ENCODE results near the gene ANKS1B. TPM values are rescaled to one million over a fixed set of nuclear protein-coding genes. Genes with fewer than 3 reads are reported as not detected.

The ANKS1B gene
- total RNA-seq, 1 experiment from 2014 or later = 0.54 TPM

DNA sequence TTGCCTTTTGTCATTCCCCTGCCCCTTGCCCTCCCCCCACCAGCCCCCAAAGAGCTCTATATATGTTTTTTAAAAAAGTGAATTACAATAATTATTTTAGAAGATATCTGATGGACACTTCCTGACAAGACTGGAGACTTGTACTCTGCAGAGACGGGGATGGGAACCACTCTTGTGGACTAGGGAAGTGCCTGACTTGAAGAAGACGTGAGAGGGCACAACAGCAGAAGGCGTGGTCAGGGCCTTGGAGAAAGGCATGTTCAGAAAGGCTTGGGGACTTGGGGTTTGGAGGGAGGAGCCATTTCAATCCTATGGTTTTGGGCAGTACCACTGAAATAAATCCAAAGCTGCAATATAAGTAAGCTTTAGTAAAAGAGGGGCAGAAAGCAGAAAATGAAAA lies 1184.9 kb downstream of the ANKS1B start:
- H3K4me3 ChIP-seq (replicated peaks in 1 of 2; ENCODE audit: low read depth in 1 of 2, low read length in 2 of 2) = no peak overlapping the region
- ATAC-seq (no peak), DNase-seq (ENCODE audit: low read depth, low spot score) (no peak)
- no peak overlapping the region for H3K27ac ChIP-seq (ENCODE audit: low read depth, low read length)
- no peak overlapping the region for H2AFZ ChIP-seq (ENCODE audit: low read depth, low read length, poor library complexity, severe bottlenecking)
- H4K20me1 ChIP-seq (ENCODE audit: insufficient read depth) = no peaks in the 10 kb centered on the region
- intact Hi-C loops (cut with micrococcal nuclease) = no loop called here
- ChIA-PET POLR2A (no interaction called here), CTCF (no interaction called here), RAD21 (ENCODE audit: low non-redundant PET in 1 of 2, low total read pairs in 2 of 2, uncharacterized antibody in 2 of 2, unreplicated experiment in 2 of 2) (no interaction called here)
- no peak for TF ChIP-seq POLR2A (IDR thresholded peaks at IDR 0.05; ENCODE audit: borderline replicate concordance, extremely low read depth, insufficient read depth, insufficient read length)
- TF ChIP-seq TCF7L2 (IDR thresholded peaks at IDR 0.05; ENCODE audit: borderline replicate concordance, extremely low read depth, insufficient read depth, insufficient read length) = no peak
- TF ChIP-seq POLR2AphosphoS5 (IDR thresholded peaks at IDR 0.05; ENCODE audit: low read depth, low read length) = no peak
- TF ChIP-seq ELF1 (IDR thresholded peaks at IDR 0.05; ENCODE audit: borderline replicate concordance, low read depth) = no peak
- no peak for TF ChIP-seq JUND (IDR thresholded peaks at IDR 0.05)
- no peak for TF ChIP-seq EZH2 (IDR thresholded peaks at IDR 0.05)
- no peak for TF ChIP-seq EZH2phosphoT487 (IDR thresholded peaks at IDR 0.05; ENCODE audit: borderline replicate concordance)
- no peak for TF ChIP-seq ZNF274 (IDR thresholded peaks at IDR 0.05; ENCODE audit: low read depth, low read length)
- TF ChIP-seq, protein P1, sequence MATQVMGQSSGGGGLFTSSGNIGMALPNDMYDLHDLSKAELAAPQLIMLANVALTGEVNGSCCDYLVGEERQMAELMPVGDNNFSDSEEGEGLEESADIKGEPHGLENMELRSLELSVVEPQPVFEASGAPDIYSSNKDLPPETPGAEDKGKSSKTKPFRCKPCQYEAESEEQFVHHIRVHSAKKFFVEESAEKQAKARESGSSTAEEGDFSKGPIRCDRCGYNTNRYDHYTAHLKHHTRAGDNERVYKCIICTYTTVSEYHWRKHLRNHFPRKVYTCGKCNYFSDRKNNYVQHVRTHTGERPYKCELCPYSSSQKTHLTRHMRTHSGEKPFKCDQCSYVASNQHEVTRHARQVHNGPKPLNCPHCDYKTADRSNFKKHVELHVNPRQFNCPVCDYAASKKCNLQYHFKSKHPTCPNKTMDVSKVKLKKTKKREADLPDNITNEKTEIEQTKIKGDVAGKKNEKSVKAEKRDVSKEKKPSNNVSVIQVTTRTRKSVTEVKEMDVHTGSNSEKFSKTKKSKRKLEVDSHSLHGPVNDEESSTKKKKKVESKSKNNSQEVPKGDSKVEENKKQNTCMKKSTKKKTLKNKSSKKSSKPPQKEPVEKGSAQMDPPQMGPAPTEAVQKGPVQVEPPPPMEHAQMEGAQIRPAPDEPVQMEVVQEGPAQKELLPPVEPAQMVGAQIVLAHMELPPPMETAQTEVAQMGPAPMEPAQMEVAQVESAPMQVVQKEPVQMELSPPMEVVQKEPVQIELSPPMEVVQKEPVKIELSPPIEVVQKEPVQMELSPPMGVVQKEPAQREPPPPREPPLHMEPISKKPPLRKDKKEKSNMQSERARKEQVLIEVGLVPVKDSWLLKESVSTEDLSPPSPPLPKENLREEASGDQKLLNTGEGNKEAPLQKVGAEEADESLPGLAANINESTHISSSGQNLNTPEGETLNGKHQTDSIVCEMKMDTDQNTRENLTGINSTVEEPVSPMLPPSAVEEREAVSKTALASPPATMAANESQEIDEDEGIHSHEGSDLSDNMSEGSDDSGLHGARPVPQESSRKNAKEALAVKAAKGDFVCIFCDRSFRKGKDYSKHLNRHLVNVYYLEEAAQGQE (IDR thresholded peaks at IDR 0.05; ENCODE audit: low read depth) = no peak
- TF ChIP-seq, protein P2, sequence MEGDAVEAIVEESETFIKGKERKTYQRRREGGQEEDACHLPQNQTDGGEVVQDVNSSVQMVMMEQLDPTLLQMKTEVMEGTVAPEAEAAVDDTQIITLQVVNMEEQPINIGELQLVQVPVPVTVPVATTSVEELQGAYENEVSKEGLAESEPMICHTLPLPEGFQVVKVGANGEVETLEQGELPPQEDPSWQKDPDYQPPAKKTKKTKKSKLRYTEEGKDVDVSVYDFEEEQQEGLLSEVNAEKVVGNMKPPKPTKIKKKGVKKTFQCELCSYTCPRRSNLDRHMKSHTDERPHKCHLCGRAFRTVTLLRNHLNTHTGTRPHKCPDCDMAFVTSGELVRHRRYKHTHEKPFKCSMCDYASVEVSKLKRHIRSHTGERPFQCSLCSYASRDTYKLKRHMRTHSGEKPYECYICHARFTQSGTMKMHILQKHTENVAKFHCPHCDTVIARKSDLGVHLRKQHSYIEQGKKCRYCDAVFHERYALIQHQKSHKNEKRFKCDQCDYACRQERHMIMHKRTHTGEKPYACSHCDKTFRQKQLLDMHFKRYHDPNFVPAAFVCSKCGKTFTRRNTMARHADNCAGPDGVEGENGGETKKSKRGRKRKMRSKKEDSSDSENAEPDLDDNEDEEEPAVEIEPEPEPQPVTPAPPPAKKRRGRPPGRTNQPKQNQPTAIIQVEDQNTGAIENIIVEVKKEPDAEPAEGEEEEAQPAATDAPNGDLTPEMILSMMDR (IDR thresholded peaks at IDR 0.05 in 2 of 3, conservative IDR thresholded peaks at IDR 0.05 in 1 of 3; ENCODE audit: borderline replicate concordance in 1 of 3, insufficient read depth in 1 of 3, low read depth in 2 of 3, low read length in 2 of 3) = no peak
- no peak for TF ChIP-seq SP1 (IDR thresholded peaks at IDR 0.05; ENCODE audit: low read depth)
- TF ChIP-seq RAD21 (IDR thresholded peaks at IDR 0.05; ENCODE audit: low read depth) = no peak
- TF ChIP-seq ZFX (IDR thresholded peaks at IDR 0.05) = no peak
- TF ChIP-seq SIN3A (IDR thresholded peaks at IDR 0.05; ENCODE audit: low read depth) = no peak
- no peak for TF ChIP-seq YY1 (IDR thresholded peaks at IDR 0.05; ENCODE audit: extremely low read depth, insufficient replicate concordance, low read depth, low read length)
- TF ChIP-seq SRF (IDR thresholded peaks at IDR 0.05; ENCODE audit: low read depth) = no peak
- H3K79me2 ChIP-seq (ENCODE audit: insufficient read depth, low read length) = no peaks in the 10 kb centered on the region
- no peaks in the 10 kb centered on the region for H3K36me3 ChIP-seq (ENCODE audit: control insufficient read depth in 1 of 2, insufficient read depth in 2 of 2, low read length in 2 of 2)
- no peaks in the 10 kb centered on the region for H3K9me2 ChIP-seq (ENCODE audit: insufficient read depth)
- H3K9me3 ChIP-seq (ENCODE audit: control insufficient read depth in 1 of 2, insufficient read depth in 1 of 2, low read depth in 1 of 2, low read length in 2 of 2) = no peaks in the 10 kb centered on the region
- no peak overlapping the region for H3K4me2 ChIP-seq (ENCODE audit: low read length)
- H3K9ac ChIP-seq (ENCODE audit: low read length) = no peak overlapping the region
- H3K4me1 ChIP-seq (ENCODE audit: control insufficient read depth in 1 of 2, insufficient read depth in 2 of 2, low read length in 2 of 2) = no peaks in the 10 kb centered on the region
- no TSS peak for BruUV-seq (replicated peaks)
- H3K27me3 ChIP-seq (ENCODE audit: insufficient read depth, low read length) = peaks cover 66% of the 10 kb centered on the region

All from HCT116 (cell line).